HG03175 (cell line): ENCODE results near the gene SNX30.
A peak's percentile ranks its signal among the peaks of the same experiment; 100 is the strongest.

Experiments
- ATAC-seq: cut with Tn5 transposase; IDR thresholded peaks from one replicate; pipeline ENCODE4 v1.9.1; 2021; ENCODE audit warnings: mild to moderate bottlenecking, moderate library complexity; ENCODE audit not compliant: unreplicated experiment

SNX30 gene

GRCh38 chr9:112751056-112751795 is 666 bp downstream of the SNX30 start:
- peak; percentile 33 for ATAC-seq

- no peak for ATAC-seq
Measured at GRCh38 chr9:112752334-112753125, 2.0 kb downstream of the SNX30 start.

DNA sequence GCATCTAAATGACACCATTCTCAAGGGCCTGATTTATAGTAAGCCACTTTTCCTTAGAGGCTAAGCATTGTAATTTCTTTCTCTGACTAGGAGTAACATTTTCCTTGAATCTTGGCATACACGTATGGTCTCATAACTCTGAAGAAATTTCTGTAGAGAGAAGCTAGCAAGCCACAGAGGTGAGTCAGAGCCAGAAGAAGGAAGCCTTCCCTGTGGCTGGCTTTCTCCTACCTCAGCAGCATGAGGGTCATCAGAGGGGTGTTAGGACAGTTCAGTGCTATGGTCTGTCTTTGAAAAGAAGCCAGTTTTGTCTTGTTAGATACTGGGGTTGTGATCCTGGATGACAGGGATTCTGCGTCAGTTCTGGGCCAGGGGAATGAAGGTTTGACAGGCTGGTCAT is 3.2 kb downstream of the SNX30 start:
- ATAC-seq = no peak

DNA sequence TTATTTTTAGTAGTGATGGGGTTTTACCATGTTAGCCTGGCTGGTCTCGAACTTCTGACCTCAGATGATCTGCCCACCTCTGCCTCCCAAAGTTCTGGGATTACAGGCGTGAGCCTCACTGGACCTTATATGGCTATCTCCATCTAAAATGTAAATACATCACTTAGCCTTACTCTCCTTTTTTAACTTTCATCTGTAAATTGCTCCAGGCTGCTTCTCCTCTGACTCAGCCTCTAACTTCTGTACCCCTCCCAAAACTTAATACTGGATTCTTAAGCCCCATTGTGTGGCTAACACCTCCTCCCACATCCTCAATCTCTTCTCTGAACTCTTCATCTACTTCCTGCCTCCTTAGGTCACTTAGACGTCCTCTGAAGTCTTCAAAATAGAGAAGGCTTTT is 4.0 kb downstream of the SNX30 start:
- ATAC-seq = peak; percentile 40

DNA sequence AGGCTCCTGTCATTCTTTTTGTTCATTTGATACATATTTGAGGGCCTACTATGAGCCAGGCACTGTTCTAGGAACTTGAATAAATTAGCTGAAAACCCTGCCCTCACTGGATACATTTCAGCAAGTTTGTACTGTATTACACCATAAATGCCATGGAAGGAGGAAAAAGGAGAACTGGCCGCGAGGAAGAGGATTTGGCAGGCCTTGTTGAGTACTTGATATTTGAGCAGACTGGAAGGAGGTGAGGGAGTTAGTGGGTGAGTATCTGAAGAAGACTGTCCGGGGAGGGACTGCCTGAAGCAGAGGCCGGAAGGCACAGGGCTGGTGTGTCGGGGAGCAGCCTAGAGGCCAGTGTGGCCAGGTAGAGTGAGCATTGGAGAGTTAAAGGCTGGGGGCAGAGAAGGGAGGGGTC is 4.5 kb downstream of the SNX30 start:
- no peak for ATAC-seq

GRCh38 chr9:112755675-112756074 is 5.1 kb downstream of the SNX30 start:
- ATAC-seq = no peak

DNA sequence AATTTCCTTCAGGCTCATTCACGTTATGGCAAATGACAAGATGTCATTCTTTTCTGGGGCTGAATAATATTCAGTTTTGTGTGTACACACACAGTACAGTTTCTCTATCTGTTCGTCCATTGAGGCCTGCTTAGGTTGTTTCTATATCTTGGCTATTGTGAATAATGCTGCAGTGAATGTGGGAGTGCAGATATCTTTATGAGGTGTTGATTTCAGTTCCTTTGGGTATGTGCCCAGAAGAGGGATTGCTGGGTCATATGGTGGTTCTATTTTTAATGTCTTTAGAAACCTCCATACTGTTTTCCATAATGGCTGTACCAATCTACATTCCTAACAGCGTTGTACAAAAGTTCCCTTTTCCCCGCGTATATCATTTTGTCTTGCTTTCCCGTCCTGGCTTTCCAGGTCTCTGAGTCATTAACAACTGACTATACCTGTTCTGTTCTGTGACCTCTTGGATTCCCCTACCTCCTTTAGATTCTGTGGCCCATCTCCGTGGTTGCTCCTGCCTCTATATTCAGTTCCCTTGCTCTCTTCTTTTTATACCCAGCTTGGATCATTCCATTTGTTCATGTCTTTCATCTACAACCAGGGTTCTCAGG is 6.8 kb downstream of the SNX30 start:
- ATAC-seq = no peak

- ATAC-seq = no peak
Measured at GRCh38 chr9:112757940-112758339, 7.4 kb downstream of the SNX30 start.

DNA sequence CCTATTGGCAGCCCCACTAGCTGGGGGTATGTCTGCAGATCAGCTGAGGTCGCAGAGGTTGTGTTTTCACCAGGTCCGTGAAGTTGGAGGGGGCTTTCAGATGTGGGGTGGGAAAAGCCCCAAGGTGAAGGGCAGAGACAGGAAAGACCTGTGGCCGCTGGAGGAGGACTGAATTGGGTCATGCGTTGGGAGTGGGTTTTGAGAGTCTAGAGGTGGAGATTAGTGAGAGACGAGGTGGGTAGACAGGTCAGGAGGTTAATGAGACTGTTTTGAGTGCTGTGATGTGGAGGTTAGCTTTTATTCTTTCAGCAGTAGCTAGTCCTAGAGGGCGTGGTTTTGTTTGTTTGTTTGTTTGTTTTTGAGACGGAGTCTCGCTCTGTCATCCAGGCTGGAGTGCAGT is 10.3 kb downstream of the SNX30 start:
- ATAC-seq = no peak

DNA sequence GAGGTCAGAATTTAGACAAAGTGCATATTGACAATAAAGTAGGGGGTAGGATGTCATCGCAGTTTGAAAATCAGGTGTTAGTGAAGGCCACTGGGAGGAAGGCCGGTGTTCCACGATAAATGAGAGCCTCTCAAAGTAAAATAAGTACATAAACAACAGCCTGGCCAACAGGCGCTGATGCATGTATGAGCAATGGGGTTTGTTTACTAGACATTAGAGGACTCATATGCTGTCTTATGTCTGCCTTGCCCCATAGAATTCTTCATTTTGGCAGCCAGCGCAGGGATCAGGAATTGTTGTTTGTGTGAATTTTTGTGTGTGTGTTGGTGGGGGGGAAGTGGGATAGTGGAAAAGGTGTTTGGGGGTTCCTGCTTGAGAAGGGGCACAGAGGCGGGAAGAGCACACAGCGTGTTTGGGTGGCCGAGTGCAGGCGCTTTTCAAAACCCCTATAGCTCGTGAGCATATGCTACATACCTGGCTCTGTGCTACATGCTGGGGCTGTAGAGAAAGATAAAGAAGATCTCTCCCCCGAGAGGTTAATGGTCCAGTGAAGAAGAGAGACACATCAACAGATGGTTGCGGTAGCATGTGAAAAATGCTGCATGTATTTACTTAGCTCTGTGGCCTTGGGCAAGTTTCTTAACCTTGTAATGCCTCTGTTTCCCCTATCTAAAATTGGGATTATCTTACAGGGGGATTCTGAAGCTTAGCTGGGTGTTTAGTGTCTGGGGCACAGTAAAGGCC is 11.5 kb downstream of the SNX30 start:
- no peak for ATAC-seq

- no peak for ATAC-seq
Measured at GRCh38 chr9:112762726-112763518, 12.4 kb downstream of the SNX30 start.

GRCh38 chr9:112764344-112764743 is 13.8 kb downstream of the SNX30 start:
- ATAC-seq = no peak

DNA sequence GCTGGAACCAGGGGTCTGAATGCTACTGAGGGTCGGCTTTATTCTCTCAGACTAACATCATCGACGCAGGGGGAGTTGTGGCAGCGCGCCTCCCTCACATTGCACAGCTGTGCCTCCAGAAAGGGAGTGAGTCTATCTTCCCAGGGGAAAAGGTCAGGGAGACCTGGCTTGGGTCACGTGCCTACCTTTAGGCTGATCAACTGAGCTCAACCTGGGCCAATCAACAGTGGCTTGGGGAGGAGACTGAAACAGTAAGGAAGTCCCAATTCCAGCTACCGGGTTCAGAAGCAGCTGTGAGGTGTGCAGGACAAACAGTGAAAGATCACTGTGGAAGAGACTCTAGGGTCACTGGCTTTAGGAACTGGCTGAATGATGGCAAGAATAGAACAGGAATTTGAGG is 14.3 kb downstream of the SNX30 start:
- no peak for ATAC-seq

- ATAC-seq = no peak
Measured at GRCh38 chr9:112765281-112765680, 14.7 kb downstream of the SNX30 start.

DNA sequence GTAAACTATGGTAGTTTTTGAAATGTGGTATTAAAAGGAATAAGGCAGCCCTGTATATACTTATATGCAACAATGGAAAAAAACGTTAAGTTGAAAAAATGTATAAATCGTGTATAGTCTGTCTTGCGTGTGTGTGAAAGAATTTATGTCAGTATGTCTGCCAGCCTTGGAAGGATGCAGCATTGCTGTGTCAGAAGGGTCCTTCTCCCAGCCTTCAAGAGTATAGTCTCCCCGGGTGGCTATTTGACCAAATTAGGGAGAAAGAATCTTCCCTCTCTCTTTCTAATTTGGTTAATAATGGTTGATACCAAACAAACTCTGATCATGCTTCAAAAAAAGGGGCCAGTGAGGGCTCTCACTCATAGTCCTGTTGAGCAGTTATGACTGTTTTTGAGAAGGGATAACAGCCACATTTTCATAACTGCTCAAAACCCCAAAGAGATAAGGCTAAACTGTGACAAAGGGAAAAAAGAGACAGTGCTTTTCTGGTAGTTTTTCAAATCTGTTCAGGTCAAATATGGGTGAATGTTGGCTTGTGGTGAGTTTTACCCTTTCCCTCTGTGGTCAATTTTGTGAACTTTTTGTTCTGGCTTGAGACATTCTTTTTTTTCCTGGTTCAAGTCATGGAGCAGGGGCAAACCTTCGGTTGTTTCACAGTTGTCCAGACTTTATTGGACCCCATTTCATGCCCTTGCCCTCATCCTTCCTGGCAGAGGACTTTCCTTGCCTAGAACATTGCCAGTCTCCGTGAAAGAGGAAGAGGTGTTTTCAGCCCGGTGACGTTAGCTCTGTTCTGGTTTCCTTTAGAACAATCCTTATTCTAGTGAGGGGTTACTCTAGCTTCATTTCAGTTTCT is 21.0 kb downstream of the SNX30 start:
- no peak for ATAC-seq

GRCh38 chr9:112772215-112772509 is 21.6 kb downstream of the SNX30 start:
- no peak for ATAC-seq

GRCh38 chr9:112772551-112772950 is 22.0 kb downstream of the SNX30 start:
- ATAC-seq = no peak

DNA sequence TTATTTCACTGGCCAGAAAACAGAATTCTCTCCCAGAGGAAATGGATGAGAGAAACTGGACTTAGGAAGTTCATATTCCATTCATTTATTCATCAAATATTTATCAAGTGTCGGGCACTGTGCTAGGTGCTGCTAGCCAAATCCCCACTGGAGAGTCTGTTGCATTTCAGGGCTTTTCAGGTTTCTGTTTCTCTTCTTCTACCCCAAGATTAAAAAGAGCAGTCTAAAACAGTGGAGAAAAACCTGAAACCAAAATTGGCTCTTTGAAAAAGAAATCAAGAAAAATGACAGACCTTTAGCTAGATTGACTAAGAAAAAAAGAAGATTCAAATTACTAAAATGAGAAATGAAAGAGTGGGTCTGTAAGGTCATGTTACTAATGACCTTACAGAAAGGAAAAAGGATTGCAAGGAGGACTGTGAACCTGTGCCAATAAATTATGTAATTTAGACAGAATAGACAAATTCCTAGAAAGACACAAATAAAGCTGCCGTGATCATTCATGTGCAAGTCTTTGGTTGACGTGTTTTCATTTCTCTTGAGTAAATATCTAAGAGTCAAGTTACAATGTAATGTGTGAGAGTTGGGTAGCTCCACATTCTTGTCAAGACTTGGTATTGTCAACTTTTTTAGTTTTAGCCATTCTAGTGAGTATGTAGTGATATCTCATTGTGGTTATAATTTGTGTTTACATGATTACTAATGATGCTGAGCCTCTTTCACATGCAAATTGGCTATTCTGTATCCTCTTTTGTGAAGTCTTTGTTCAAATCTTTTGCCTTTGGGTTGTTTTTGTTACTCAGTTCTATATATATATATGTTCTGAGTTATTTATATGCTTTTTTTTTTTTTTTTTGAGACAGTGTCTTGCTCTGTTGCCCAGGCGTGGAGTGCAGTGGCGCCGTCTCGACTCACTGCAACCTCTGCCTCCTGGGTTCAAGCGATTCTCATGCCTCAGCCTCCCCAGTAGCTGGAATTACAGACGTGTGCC is 23.7 kb downstream of the SNX30 start:
- ATAC-seq = no peak

- no peak for ATAC-seq
Measured at GRCh38 chr9:112777914-112778313, 27.4 kb downstream of the SNX30 start.
